Tibial artery (tissue), 4 donors: ENCODE measurements around the gene PDE4A.
"Not testable (repeated sequence)": the region's sequence is repeated elsewhere in the genome, so short reads cannot be mapped to it uniquely, and the experiment has no call there.

ENCODE experiments used
- DNase-seq, 2 donors: peaks; one replicate each; pipeline ENCODE4 v3.0.0-alpha.2; 2019
- H3K27ac ChIP-seq, 2 donors: fragments of 200-600 bp; sonication (generic) in 1 of 2; 1 replicate in 1 of 2; 2 replicates in 1 of 2; pipeline ENCODE4 v1.5.1; 2018 to 2019; ENCODE audit warnings: mild to moderate bottlenecking in 1 of 2
- H3K27me3 ChIP-seq, 2 donors: fragments of 200-600 bp; sonication (generic) in 1 of 2; one replicate each; pipeline versions ENCODE4 v1.5.1 to v1.6.0; 2016 to 2019
- H3K36me3 ChIP-seq, 3 donors: fragments of 200-600 bp; sonication (generic) in 2 of 3; one replicate each; pipeline ENCODE4 v1.5.1; 2016 to 2019; ENCODE audit warnings: mild to moderate bottlenecking in 2 of 3
- H3K4me1 ChIP-seq, 4 donors: fragments of 200-600 bp; sonication (generic) in 2 of 4; 1 replicate in 3 of 4; 2 replicates in 1 of 4; pipeline ENCODE4 v1.5.1; 2016 to 2019
- H3K4me3 ChIP-seq, 2 donors: fragments of 200-600 bp; sonication (generic) in 1 of 2; 1 replicate in 1 of 2; 2 replicates in 1 of 2; pipeline ENCODE4 v1.5.1; 2018 to 2019; ENCODE audit warnings: mild to moderate bottlenecking in 2 of 2
- H3K9me3 ChIP-seq, 3 donors: fragments of 200-600 bp; sonication (generic) in 1 of 3; one replicate each; pipeline ENCODE4 v1.5.1; 2016 to 2019
- CTCF ChIP-seq, 2 experiments: fragments of 200-600 bp in 1 of 2; fragments of 450-650 bp in 1 of 2; IDR thresholded peaks; one replicate each; pipeline ENCODE4 v1.5.1; 2017 to 2019; ENCODE audit warnings: antibody characterized with exemption in 2 of 2, mild to moderate bottlenecking in 1 of 2, moderate library complexity in 1 of 2
- intact Hi-C: fragments of 100-400 bp; cut with DNase I; formaldehyde crosslinking; loops from one replicate; pipeline ENCODE4 v1.15.0; 2023; ENCODE audit warnings: low total_unique reads

Gene PDE4A

GRCh38 chr19:10395917-10396316, 24.4 kb upstream of the PDE4A start:
- TF ChIP-seq CTCF (IDR thresholded peaks at IDR 0.05), result no peak
- Histone ChIP-seq H3K9me3 (no peaks in the 10 kb centered on the region), H3K4me1 (peaks cover 0 to 12% (median 11%) of the 10 kb centered on the region in 4 donors), H3K27ac (no peak overlapping the region), H3K4me3 (no peak overlapping the region), H3K27me3 (no peaks in the 10 kb centered on the region), H3K36me3 (peaks cover 40 to 70% (median 55%) of the 10 kb centered on the region in 3 donors)
- DNase-seq, result no peak
- intact Hi-C loops, result no loop called here

- DNase-seq, result no peak
- H3K27ac ChIP-seq, result no peak overlapping the region
- H3K27me3 ChIP-seq, result no peaks in the 10 kb centered on the region
- H3K36me3 ChIP-seq, result peaks cover 17 to 41% (median 26%) of the 10 kb centered on the region in 3 donors
- no peak overlapping the region for H3K4me3 ChIP-seq
- H3K9me3 ChIP-seq, result no peaks in the 10 kb centered on the region
- TF ChIP-seq CTCF (IDR thresholded peaks at IDR 0.05), result no peak
- intact Hi-C loops, result no loop called here
- peaks cover 0 to 32% (median 29%) of the 10 kb centered on the region in 4 donors for H3K4me1 ChIP-seq
These were observed 21.5 kb upstream of the PDE4A start for GRCh38 chr19:10398819-10399218.

DNA sequence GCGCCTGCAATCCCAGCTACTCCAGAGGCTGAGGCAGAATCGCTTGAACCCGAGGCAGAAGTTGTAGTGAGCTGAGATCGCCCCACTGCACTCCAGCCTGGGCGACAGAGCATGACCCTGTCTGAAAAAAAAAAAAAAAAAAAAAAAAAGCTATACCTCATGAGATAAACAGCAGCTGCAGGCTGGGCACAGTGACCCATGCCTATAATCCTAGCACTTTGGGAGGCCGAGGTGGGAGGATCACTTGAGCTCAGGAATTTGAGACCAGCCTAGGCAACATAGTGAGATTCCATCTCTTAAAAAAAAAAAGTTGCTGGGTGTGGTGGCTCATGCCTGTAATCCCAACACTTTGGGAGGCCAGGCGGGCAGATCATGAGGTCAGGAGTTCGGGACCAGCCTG, 21.0 kb upstream of the PDE4A start:
- intact Hi-C loops, H3K4me3 ChIP-seq, H3K27me3 ChIP-seq, H3K27ac ChIP-seq, DNase-seq, H3K9me3 ChIP-seq: not testable (repeated sequence)
- Histone ChIP-seq H3K4me1 (peaks cover 0 to 37% (median 32%) of the 10 kb centered on the region in 4 donors), H3K36me3 (peaks cover 12 to 35% (median 20%) of the 10 kb centered on the region in 3 donors)

DNA sequence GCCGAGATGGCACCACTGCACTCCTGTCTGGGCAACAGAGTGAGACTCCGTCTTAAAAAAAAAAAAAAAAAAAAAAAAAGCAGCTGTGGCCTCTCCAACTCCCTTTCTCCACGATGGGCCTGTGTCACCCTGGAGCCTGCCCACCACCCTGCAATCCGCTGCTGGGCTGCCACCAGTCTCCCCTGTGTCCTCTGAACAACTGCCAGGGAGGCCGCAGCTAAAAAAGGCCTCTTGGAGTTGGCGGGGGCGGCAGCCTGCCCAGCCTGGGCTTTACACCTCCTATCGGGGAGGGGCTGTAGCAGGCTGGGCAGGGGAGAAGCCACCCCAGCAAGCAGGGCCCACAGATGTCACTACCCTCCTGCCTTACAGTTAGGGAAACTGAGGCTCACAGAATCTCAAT, 20.5 kb upstream of the PDE4A start:
- H3K4me1 ChIP-seq, result peaks cover 0 to 43% (median 38%) of the 10 kb centered on the region in 4 donors
- no peak overlapping the region for H3K27ac ChIP-seq
- intact Hi-C loops, result loop anchor here (10.0 kb wide), 1 partner anchor 165 kb away; the partner anchor contains the start of genes CDKN2D and KRI1
- H3K9me3 ChIP-seq, result no peaks in the 10 kb centered on the region
- DNase-seq, result no peak
- H3K27me3 ChIP-seq, result peaks cover 0 to 8% of the 10 kb centered on the region in 2 donors
- no peak for TF ChIP-seq CTCF (IDR thresholded peaks at IDR 0.05)
- H3K4me3 ChIP-seq, result no peak overlapping the region
- H3K36me3 ChIP-seq, result peaks cover 7 to 30% (median 15%) of the 10 kb centered on the region in 3 donors

GRCh38 chr19:10402441-10403038, 17.8 kb upstream of the PDE4A start:
- no peak for TF ChIP-seq CTCF (IDR thresholded peaks at IDR 0.05)
- H3K4me3 ChIP-seq, result peak overlapping the region; percentile 92 to 96
- intact Hi-C loops, result loop anchor here (10.0 kb wide), 1 partner anchor 162 kb away; the partner anchor contains the start of genes CDKN2D and KRI1
- H3K27me3 ChIP-seq, result peaks cover 0 to 25% of the 10 kb centered on the region in 2 donors
- no peaks in the 10 kb centered on the region for H3K9me3 ChIP-seq
- peak overlapping the region; percentile 75 to 80 for H3K27ac ChIP-seq
- DNase-seq, result no peak
- H3K4me1 ChIP-seq, result peaks cover 0 to 46% (median 43%) of the 10 kb centered on the region in 4 donors
- H3K36me3 ChIP-seq, result peaks cover 0 to 8% (median 0%) of the 10 kb centered on the region in 3 donors
